ENCODE results near the gene ENO4.

ENO4 gene

GRCh38 chr10:116849248-116850057, at the start of gene ENO4:
Gene ENO4, plus strand, starts transcription at chr10:116849499. Its CDS starts 68 bp downstream, at chr10:116849567.
- DNase-seq (ENCODE audit: low read depth), result peak; percentile 23

GRCh38 chr10:116800286-116800929, 48.9 kb upstream of the ENO4 start:
- DNase-seq (ENCODE audit: low read depth), result no peak

- DNase-seq (ENCODE audit: low read depth), result no peak
Measured at GRCh38 chr10:116801658-116802057, 47.6 kb upstream of the ENO4 start.

- no peak for DNase-seq (ENCODE audit: low read depth)
Measured at GRCh38 chr10:116802474-116802873, 46.8 kb upstream of the ENO4 start.

- DNase-seq (ENCODE audit: low read depth), result no peak
Measured at GRCh38 chr10:116802876-116803275, 46.4 kb upstream of the ENO4 start.

- DNase-seq (ENCODE audit: low read depth), result no peak
Measured at GRCh38 chr10:116803451-116804249, 45.6 kb upstream of the ENO4 start.

GRCh38 chr10:116808706-116809105, 40.6 kb upstream of the ENO4 start:
- no peak for DNase-seq (ENCODE audit: low read depth)

GRCh38 chr10:116809483-116810119, 39.7 kb upstream of the ENO4 start:
- no peak for DNase-seq (ENCODE audit: low read depth)

GRCh38 chr10:116810120-116810500, 39.2 kb upstream of the ENO4 start:
- no peak for DNase-seq (ENCODE audit: low read depth)

- DNase-seq (ENCODE audit: low read depth), result no peak
Measured at GRCh38 chr10:116810895-116811294, 38.4 kb upstream of the ENO4 start.

- DNase-seq (ENCODE audit: low read depth), result no peak
Measured at GRCh38 chr10:116811691-116812090, 37.6 kb upstream of the ENO4 start.

GRCh38 chr10:116815641-116816415, 33.5 kb upstream of the ENO4 start:
- no peak for DNase-seq (ENCODE audit: low read depth)

GRCh38 chr10:116817178-116817577, 32.1 kb upstream of the ENO4 start:
- DNase-seq (ENCODE audit: low read depth), result no peak

GRCh38 chr10:116817780-116818343, 31.4 kb upstream of the ENO4 start:
- DNase-seq (ENCODE audit: low read depth), result no peak

- no peak for DNase-seq (ENCODE audit: low read depth)
Measured at GRCh38 chr10:116819999-116820677, 29.2 kb upstream of the ENO4 start.

GRCh38 chr10:116825901-116826300, 23.4 kb upstream of the ENO4 start:
- DNase-seq (ENCODE audit: low read depth), result no peak

GRCh38 chr10:116826803-116827202, 22.5 kb upstream of the ENO4 start:
- DNase-seq (ENCODE audit: low read depth), result no peak

- DNase-seq (ENCODE audit: low read depth), result no peak
Measured at GRCh38 chr10:116827214-116827671, 22.1 kb upstream of the ENO4 start.

- no peak for DNase-seq (ENCODE audit: low read depth)
Measured at GRCh38 chr10:116828116-116828515, 21.2 kb upstream of the ENO4 start.

GRCh38 chr10:116829711-116830110, 19.6 kb upstream of the ENO4 start:
- DNase-seq (ENCODE audit: low read depth), result no peak
